Heart left ventricle (tissue), 16 donors: ENCODE data around the gene TMEM243. TPM values are rescaled to one million over a fixed set of nuclear protein-coding genes. Genes with fewer than 3 reads are reported as not detected.

ENCODE experiments used
- ATAC-seq, 4 donors: fragments of 200-7000 bp; cut with Tn5 transposase; one replicate each; pipeline ENCODE4 v1.9.1; 2020 to 2022; ENCODE audit warnings: moderate library complexity in 4 of 4, mild to moderate bottlenecking in 3 of 4, moderate number of reproducible peaks in 1 of 4
- DNase-seq, 5 donors: peaks; one replicate each; pipeline ENCODE4 v3.0.0-alpha.2; 2020
- H3K27ac ChIP-seq, 12 donors: fragments of 200-600 bp; sonication (generic) in 4 of 12; one replicate each; pipeline versions ENCODE4 v1.5.0 to v1.8.0; 2016 to 2022; ENCODE audit warnings: mild to moderate bottlenecking in 2 of 12
- H3K27me3 ChIP-seq, 9 donors: fragments of 200-600 bp; sonication (generic) in 2 of 9; one replicate each; pipeline versions ENCODE4 v1.5.1 to v1.8.0; 2016 to 2022; ENCODE audit warnings: mild to moderate bottlenecking in 3 of 9
- H3K36me3 ChIP-seq, 9 donors: fragments of 200-600 bp; sonication (generic) in 2 of 9; one replicate each; pipeline versions ENCODE4 v1.5.0 to v1.8.0; 2018 to 2022; ENCODE audit warnings: mild to moderate bottlenecking in 2 of 9
- H3K4me1 ChIP-seq, 12 donors: fragments of 200-600 bp; sonication (generic) in 4 of 12; one replicate each; pipeline versions ENCODE4 v1.5.0 to v1.8.0; 2016 to 2022; ENCODE audit warnings: mild to moderate bottlenecking in 3 of 12
- H3K4me3 ChIP-seq, 12 donors: fragments of 200-600 bp; sonication (generic) in 4 of 12; one replicate each; pipeline versions ENCODE4 v1.5.0 to v1.8.0; 2017 to 2022; ENCODE audit warnings: mild to moderate bottlenecking in 9 of 12, moderate library complexity in 4 of 12
- H3K9me3 ChIP-seq, 12 donors: fragments of 200-600 bp; sonication (generic) in 4 of 12; one replicate each; pipeline versions ENCODE4 v1.5.0 to v1.8.0; 2016 to 2022; ENCODE audit warnings: mild to moderate bottlenecking in 1 of 12
- POLR2A ChIP-seq, 2 donors: fragments of 450-650 bp; IDR thresholded peaks; one replicate each; pipeline ENCODE4 v1.6.1; 2017; ENCODE audit warnings: antibody characterized with exemption in 2 of 2, mild to moderate bottlenecking in 2 of 2, moderate library complexity in 2 of 2
- WGBS, 4 donors: extraction: QIAGEN DNeasy Blood & Tissue Kit in 2 of 4; methylation state at CpG; one replicate each; pipeline versions ENCODE4 v1.1.5 to v1.1.7; 2013 to 2018; 5-methylcytosine and 5-hydroxymethylcytosine counted together
- intact Hi-C, 10 donors: fragments of 100-400 bp; cut with DNase I; formaldehyde crosslinking; loops; one replicate each; pipeline versions ENCODE4 v1.11.1 to v1.14.2; 2022
- polyA plus RNA-seq, 2 donors: library from polyadenylated mRNA; stranded (reverse); fragments of 200-250 nt; gene quantifications; one replicate each; pipeline ENCODE4 v1.2.3, GENCODE V29; 2013
- total RNA-seq, 9 donors: library from RNA; depleted of rRNA in 2 of 9; stranded (reverse); fragments of >200 nt in 2 of 9; fragmentation: NEBNext Ultra II Directional in 3 of 9; extraction: Animal tissue kit (Norgen Biotek cat#: 25700) in 3 of 9; gene quantifications; one replicate each; pipeline versions ENCODE4 v1.1.0 to v1.2.4, GENCODE V29; 2016 to 2023
- TF ChIP-seq, protein P1 (sequence below), 12 donors: fragments of 200-600 bp; sonication (generic) in 4 of 12; IDR thresholded peaks; one replicate each; pipeline versions ENCODE4 v1.5.0 to v1.8.0; 2018 to 2022; ENCODE audit warnings: antibody characterized with exemption in 12 of 12, mild to moderate bottlenecking in 5 of 12
- donor health status: ischemic (EF 13 %, LVEDD 7.1; RV severe dilation, severe dysfunction).
- donor health status: healthy with polysubstance abuse.
- donor health status: DM: no; HTN: yes; CAD: no.
- donor health status: DM: no; HTN: no; CAD: no.
- donor health status: ischemic (EF 25% LVEDD 6.9; RV normal size, moderate dysfunction).
- donor health status: ischemic (EF 25% LVEDD 5.7; RV mildly dilated, moderate dysfunction).
- donor health status: healthy.
- donor health status: DM: yes; HTN: yes; CAD: no.
- donor health status: ischemic (EF 35%, LVEDD 5.7; RV mildly dilated, moderate dysfunction).
- donor health status: nonischemic (EF 11% LVEDD 7.7; RV severe dilation, severe dysfunction).
- donor health status: DM: yes; HTN: yes; CAD: no.
- donor health status: PGD.
- donor health status: ischemic (EF 29% LVEDD 5.4; RV normal size, mild dysfunction).
- donor health status: nonischemic (EF 23%, LVEDD 6.1; RV moderate dilation, normal function).

Gene TMEM243
- total and polyA plus RNA-seq, 11 donors: 1.8 to 13.1 (median 7.0) TPM

DNA sequence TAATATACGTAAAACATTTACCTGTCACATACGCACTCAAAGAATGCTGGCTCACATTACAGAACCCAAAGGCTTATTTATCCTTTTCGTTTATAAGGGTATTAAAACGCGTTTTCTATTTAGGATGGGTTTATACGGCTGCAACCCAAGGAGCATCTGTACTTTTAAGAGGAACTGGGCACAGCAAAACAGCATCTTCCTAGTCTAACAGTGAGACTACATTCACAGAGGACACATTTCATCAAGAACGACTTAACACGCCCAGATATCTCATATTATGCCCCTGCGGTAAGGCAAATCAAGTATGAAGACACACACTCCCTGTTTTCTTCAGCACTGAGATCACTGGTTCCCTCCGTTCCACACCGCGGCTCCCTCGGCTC, 67.8 kb downstream of the TMEM243 start:
- H3K27ac ChIP-seq: peak overlapping the region; percentile 91 to 99 (median 96)
- H3K4me1 ChIP-seq: peaks cover 5 to 53% (median 38%) of the 10 kb centered on the region in 12 donors
- ATAC-seq (peak in 1 of 4 donors; percentile 3), DNase-seq (no peak)
- H3K36me3 ChIP-seq: peaks cover 0 to 6% (median 0%) of the 10 kb centered on the region in 9 donors
- H3K27me3 ChIP-seq: no peaks in the 10 kb centered on the region
- TF ChIP-seq, protein P1, sequence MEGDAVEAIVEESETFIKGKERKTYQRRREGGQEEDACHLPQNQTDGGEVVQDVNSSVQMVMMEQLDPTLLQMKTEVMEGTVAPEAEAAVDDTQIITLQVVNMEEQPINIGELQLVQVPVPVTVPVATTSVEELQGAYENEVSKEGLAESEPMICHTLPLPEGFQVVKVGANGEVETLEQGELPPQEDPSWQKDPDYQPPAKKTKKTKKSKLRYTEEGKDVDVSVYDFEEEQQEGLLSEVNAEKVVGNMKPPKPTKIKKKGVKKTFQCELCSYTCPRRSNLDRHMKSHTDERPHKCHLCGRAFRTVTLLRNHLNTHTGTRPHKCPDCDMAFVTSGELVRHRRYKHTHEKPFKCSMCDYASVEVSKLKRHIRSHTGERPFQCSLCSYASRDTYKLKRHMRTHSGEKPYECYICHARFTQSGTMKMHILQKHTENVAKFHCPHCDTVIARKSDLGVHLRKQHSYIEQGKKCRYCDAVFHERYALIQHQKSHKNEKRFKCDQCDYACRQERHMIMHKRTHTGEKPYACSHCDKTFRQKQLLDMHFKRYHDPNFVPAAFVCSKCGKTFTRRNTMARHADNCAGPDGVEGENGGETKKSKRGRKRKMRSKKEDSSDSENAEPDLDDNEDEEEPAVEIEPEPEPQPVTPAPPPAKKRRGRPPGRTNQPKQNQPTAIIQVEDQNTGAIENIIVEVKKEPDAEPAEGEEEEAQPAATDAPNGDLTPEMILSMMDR (IDR thresholded peaks at IDR 0.05): no peak
- no peak for TF ChIP-seq POLR2A (IDR thresholded peaks at IDR 0.05)
- intact Hi-C loops: loop anchor here in 8 of 10 donors (2.0 to 10.0 kb wide), 10 partner anchors 66 to 224 kb away; partner anchors contain the start of genes ELAPOR2 (in 5 of the 8), TMEM243 (in 3 of the 8) and CROT (in 2 of the 8)
- no peaks in the 10 kb centered on the region for H3K9me3 ChIP-seq
- peak overlapping the region; percentile 61 to 89 (median 80) for H3K4me3 ChIP-seq
- WGBS, 4 donors: 5 to 10% (median 7%) methylated on average over 13 of the region's 13 CpGs

DNA sequence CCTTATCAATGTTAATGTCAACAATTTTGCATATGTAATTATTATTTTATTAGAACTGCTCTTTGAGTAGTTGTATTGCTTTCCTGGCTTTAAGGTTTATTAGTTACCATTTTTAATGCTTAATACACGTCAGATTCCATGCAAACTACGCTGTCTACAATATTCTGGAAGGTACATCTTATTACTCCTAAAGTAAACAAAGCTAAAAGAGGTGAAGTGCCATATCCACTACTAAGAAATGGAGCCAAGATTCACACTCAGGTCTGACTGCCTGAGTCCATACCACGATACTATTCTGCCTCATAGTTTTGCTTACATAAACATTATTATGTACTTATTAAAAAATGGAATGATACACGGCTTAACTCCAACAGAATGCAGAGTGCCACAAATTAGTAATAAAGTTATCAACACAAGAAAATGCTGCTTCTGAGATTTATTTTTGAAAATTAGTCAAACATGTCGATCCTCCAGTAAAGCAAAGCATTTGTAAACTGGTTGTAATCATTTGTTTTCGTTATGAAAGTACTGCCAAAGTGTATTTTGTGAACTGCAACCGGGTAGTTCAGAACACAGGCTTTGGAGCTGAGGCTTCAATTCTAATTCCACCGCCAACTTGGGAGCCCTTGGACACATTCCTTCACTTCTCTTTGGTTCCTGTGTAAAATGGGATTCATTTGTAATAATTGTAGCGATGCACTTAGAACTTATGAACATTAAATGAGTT, 68.4 kb downstream of the TMEM243 start:
- DNase-seq: no peak
- Histone ChIP-seq H3K27me3 (no peaks in the 10 kb centered on the region), H3K36me3 (peaks cover 0 to 5% (median 0%) of the 10 kb centered on the region in 9 donors), H3K4me1 (peaks cover 5 to 47% (median 33%) of the 10 kb centered on the region in 12 donors), H3K9me3 (no peaks in the 10 kb centered on the region), H3K27ac (peak overlapping the region; percentile 91 to 99 (median 96)), H3K4me3 (peak overlapping the region in 11 of 12 donors; percentile 69 to 89 (median 80))
- WGBS, 4 donors: 51 to 55% (median 54%) methylated on average over 9 of the region's 9 CpGs
- TF ChIP-seq, protein P1 (IDR thresholded peaks at IDR 0.05): no peak
- no peak for TF ChIP-seq POLR2A (IDR thresholded peaks at IDR 0.05)
- intact Hi-C loops: loop anchor here in 8 of 10 donors (2.0 to 10.0 kb wide), 8 partner anchors 66 to 224 kb away; partner anchors contain the start of genes ELAPOR2 (in 4 of the 8), CROT (in 2 of the 8) and TMEM243 (in 2 of the 8)
- no peak for ATAC-seq

DNA sequence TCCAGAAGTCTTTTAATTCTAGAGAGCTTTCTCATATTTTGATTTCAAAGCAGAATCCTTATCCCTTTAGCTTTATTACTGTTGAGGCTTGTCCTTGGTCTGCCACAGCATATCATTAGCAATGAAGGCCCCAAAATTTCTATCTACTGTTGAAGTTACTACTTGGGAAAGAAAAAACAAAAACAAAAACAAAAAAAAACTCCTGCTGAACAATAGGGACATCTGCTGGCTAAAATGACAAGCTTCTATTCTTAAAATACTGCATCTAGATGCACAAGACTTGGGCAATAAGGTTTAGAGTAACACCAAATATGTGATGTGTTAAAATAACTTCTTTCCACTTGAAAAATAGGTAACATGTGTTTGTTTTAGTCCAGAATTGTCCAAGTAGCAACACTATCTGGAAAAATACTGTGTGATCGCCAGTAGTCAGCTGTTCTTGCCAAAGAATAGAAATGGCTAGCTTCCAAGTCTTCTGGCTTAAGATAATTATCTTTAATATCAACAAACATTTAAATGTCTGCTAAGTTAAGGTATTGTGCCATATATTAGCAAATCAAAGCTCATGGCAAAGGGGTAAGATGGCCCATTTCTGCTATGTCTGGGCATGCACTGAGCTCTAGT, 71.1 kb downstream of the TMEM243 start:
- ATAC-seq: no peak
- Histone ChIP-seq H3K27ac (no peak overlapping the region), H3K9me3 (no peaks in the 10 kb centered on the region), H3K4me3 (no peak overlapping the region), H3K4me1 (peaks cover 0 to 20% (median 6%) of the 10 kb centered on the region in 12 donors), H3K27me3 (no peaks in the 10 kb centered on the region), H3K36me3 (no peaks in the 10 kb centered on the region)
- no peak for DNase-seq
- TF ChIP-seq, protein P1 (IDR thresholded peaks at IDR 0.05): peak; percentile 46 to 73 (median 60)
- TF ChIP-seq POLR2A (IDR thresholded peaks at IDR 0.05): no peak
- intact Hi-C loops: loop anchor here (1.0 to 10.0 kb wide), 7 partner anchors 74 to 221 kb away; partner anchors contain the start of gene ELAPOR2 (in 1 of the 10)
- WGBS, 4 donors: 30 to 45% (median 39%) methylated on average over 1 of the region's 1 CpG

DNA sequence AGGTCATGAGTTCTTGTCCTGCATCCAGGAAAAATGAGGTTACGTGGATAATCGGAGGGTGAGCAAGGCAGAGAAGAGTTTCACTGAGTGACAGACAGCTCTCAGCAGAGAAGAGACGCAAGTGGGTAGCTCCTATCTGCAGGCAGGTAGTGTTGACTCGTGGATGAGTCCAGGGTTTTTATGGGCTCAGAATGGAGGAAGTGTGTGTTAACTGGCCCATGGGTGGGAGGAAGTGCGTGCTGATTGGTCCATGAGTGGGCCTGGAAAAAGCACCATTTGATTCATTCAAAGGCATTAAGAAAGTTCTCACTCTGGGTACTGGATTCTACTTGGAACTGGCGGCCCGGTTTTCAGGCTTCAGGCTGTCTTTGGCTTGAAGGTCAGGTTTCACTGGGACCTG, 72.0 kb downstream of the TMEM243 start:
- Histone ChIP-seq H3K4me3 (no peak overlapping the region), H3K27me3 (no peaks in the 10 kb centered on the region), H3K27ac (no peak overlapping the region), H3K9me3 (no peaks in the 10 kb centered on the region), H3K36me3 (no peaks in the 10 kb centered on the region), H3K4me1 (peaks cover 0 to 20% (median 6%) of the 10 kb centered on the region in 12 donors)
- no peak for TF ChIP-seq POLR2A (IDR thresholded peaks at IDR 0.05)
- TF ChIP-seq, protein P1 (IDR thresholded peaks at IDR 0.05): no peak
- ATAC-seq (no peak), DNase-seq (no peak)
- intact Hi-C loops: loop anchor here in 7 of 10 donors (5.0 to 10.0 kb wide), 4 partner anchors 73 to 220 kb away; partner anchors contain the start of gene ELAPOR2 (in 1 of the 7)
- WGBS, 4 donors: 85 to 92% (median 89%) methylated on average over 7 of the region's 7 CpGs
